H9 (cell line): Measurements from ENCODE around the gene CDH13. TPM values are rescaled to one million over a fixed set of nuclear protein-coding genes. Genes with fewer than 3 reads are reported as not detected.

Experiments
- DNase-seq: peaks from one replicate; pipeline ENCODE4 v3.0.0-alpha.2; 2017
- H2AFZ ChIP-seq: one replicate; pipeline ENCODE4 v1.6.1; 2013; ENCODE audit warnings: mild to moderate bottlenecking, low read length, control low read depth, moderate library complexity
- H2AK5ac ChIP-seq: 2 replicates; pipeline ENCODE4 v1.6.1; 2013; ENCODE audit warnings: low read length, control low read depth, mixed read lengths; ENCODE audit not compliant: insufficient read length
- H2BK120ac ChIP-seq: one replicate; pipeline ENCODE4 v1.6.1; 2013; ENCODE audit warnings: low read depth, mild to moderate bottlenecking, low read length, control low read depth, inconsistent platforms; ENCODE audit not compliant: poor library complexity, severe bottlenecking
- H2BK12ac ChIP-seq: 2 replicates; pipeline ENCODE4 v1.6.1; 2013; ENCODE audit warnings: low read length, control low read depth, mixed read lengths, low read depth; ENCODE audit not compliant: insufficient read length
- H2BK15ac ChIP-seq: 2 replicates; pipeline ENCODE4 v1.6.1; 2013; ENCODE audit warnings: low read depth, low read length, control low read depth
- H2BK20ac ChIP-seq: one replicate; pipeline ENCODE4 v1.6.1; 2013; ENCODE audit warnings: low read depth, mild to moderate bottlenecking, low read length, control low read depth, inconsistent platforms; ENCODE audit not compliant: poor library complexity, severe bottlenecking
- H2BK5ac ChIP-seq: 2 replicates; pipeline ENCODE4 v1.6.1; 2013; ENCODE audit warnings: low read length, control low read depth, mixed read lengths; ENCODE audit not compliant: insufficient read length
- H3K14ac ChIP-seq: 2 replicates; pipeline ENCODE4 v1.6.1; 2013; ENCODE audit warnings: low read length, control low read depth; ENCODE audit not compliant: insufficient read depth
- H3K18ac ChIP-seq: 2 replicates; pipeline ENCODE4 v1.6.1; 2013; ENCODE audit warnings: low read depth, mild to moderate bottlenecking, mixed read lengths, low read length, control low read depth; ENCODE audit not compliant: insufficient read length
- H3K23ac ChIP-seq: 2 replicates; pipeline ENCODE4 v1.6.1; 2013; ENCODE audit warnings: low read length, control low read depth, mixed read lengths, low read depth; ENCODE audit not compliant: insufficient read length
- H3K23me2 ChIP-seq: 2 replicates; pipeline ENCODE4 v1.6.1; 2013; ENCODE audit warnings: low read depth, mild to moderate bottlenecking, mixed read lengths, low read length, control low read depth; ENCODE audit not compliant: insufficient read length, poor library complexity, severe bottlenecking
- H3K27ac ChIP-seq: 2 replicates; pipeline ENCODE4 v1.5.1; 2013; ENCODE audit warnings: low read length, control low read depth, mixed read lengths, low read depth; ENCODE audit not compliant: insufficient read length
- H3K27me3 ChIP-seq: 2 replicates; pipeline ENCODE4 v1.6.1; 2013; ENCODE audit warnings: low read length, control low read depth, inconsistent platforms; ENCODE audit not compliant: insufficient read depth
- H3K4ac ChIP-seq: 2 replicates; pipeline ENCODE4 v1.6.1; 2013; ENCODE audit warnings: low read depth, mild to moderate bottlenecking, control low read depth, inconsistent platforms, low read length, moderate library complexity
- H3K4me1 ChIP-seq: 2 replicates; pipeline ENCODE4 v1.6.1; 2013; ENCODE audit warnings: low read length, control low read depth, inconsistent platforms; ENCODE audit not compliant: insufficient read depth
- H3K4me2 ChIP-seq: 2 replicates; pipeline ENCODE4 v1.6.1; 2013; ENCODE audit warnings: low read length, control low read depth, mixed read lengths; ENCODE audit not compliant: insufficient read length, insufficient read depth
- H3K56ac ChIP-seq: 2 replicates; pipeline ENCODE4 v1.6.1; 2013; ENCODE audit warnings: low read depth, mild to moderate bottlenecking, mixed read lengths, low read length, control low read depth; ENCODE audit not compliant: insufficient read length
- H3K79me1 ChIP-seq: 2 replicates; pipeline ENCODE4 v1.6.1; 2013; ENCODE audit warnings: low read depth, mild to moderate bottlenecking, moderate library complexity, low read length, control low read depth, inconsistent platforms; ENCODE audit not compliant: insufficient read depth, poor library complexity, severe bottlenecking
- H3K79me2 ChIP-seq: 2 replicates; pipeline ENCODE4 v1.6.1; 2013; ENCODE audit warnings: low read length, control low read depth, inconsistent platforms; ENCODE audit not compliant: insufficient read depth
- H3K9ac ChIP-seq: 2 replicates; pipeline ENCODE4 v1.6.1; 2013; ENCODE audit warnings: low read length, control low read depth, mixed read lengths; ENCODE audit not compliant: insufficient read length; ENCODE audit errors: extremely low read depth
- H3K9me3 ChIP-seq: one replicate; pipeline ENCODE4 v1.6.1; 2013; ENCODE audit warnings: low read depth, low read length, inconsistent platforms; ENCODE audit not compliant: control insufficient read depth
- H3T11ph ChIP-seq: one replicate; pipeline ENCODE4 v1.6.1; 2013; ENCODE audit warnings: mild to moderate bottlenecking, low read length, control low read depth, inconsistent platforms
- H4K20me1 ChIP-seq: one replicate; pipeline ENCODE4 v1.6.1; 2013; ENCODE audit not compliant: control insufficient read depth, insufficient read length, insufficient read depth
- H4K5ac ChIP-seq: 2 replicates; pipeline ENCODE4 v1.6.1; 2013; ENCODE audit warnings: low read depth, mild to moderate bottlenecking, mixed read lengths, low read length, control low read depth; ENCODE audit not compliant: insufficient read length
- H4K8ac ChIP-seq: replicated peaks from 2 replicates; pipeline ENCODE4 v1.6.1; 2013; ENCODE audit warnings: low read length, control low read depth, mixed read lengths, low read depth; ENCODE audit not compliant: insufficient read length
- H4K91ac ChIP-seq: 2 replicates; pipeline ENCODE4 v1.6.1; 2013; ENCODE audit warnings: low read depth, mild to moderate bottlenecking, moderate library complexity, mixed read lengths, low read length, control low read depth; ENCODE audit not compliant: insufficient read length
- H3K27ac Mint-ChIP-seq, 3 experiments: 2 replicates in 2 of 3; 3 replicates in 1 of 3; pipeline ENCODE4 v1.8.0; 2020 to 2021; ENCODE audit warnings: mixed read lengths in 3 of 3, mild to moderate bottlenecking in 1 of 3, moderate library complexity in 1 of 3
- H3K27me3 Mint-ChIP-seq: 2 replicates; pipeline ENCODE4 v1.8.0; 2021; ENCODE audit warnings: low read depth, mild to moderate bottlenecking, moderate library complexity, mixed read lengths
- H3K36me3 Mint-ChIP-seq, 3 experiments: 2 replicates in 2 of 3; 3 replicates in 1 of 3; pipeline ENCODE4 v1.8.0; 2020 to 2021; ENCODE audit warnings: low read depth in 3 of 3, mixed read lengths in 3 of 3; ENCODE audit not compliant: insufficient read depth in 1 of 3
- H3K4me1 Mint-ChIP-seq, 2 experiments: 2 replicates each; pipeline ENCODE4 v1.8.0; 2020; ENCODE audit warnings: mixed read lengths in 2 of 2
- H3K4me3 Mint-ChIP-seq, 2 experiments: 2 replicates in 1 of 2; 3 replicates in 1 of 2; pipeline ENCODE4 v1.8.0; 2020 to 2021; ENCODE audit warnings: mild to moderate bottlenecking in 2 of 2, mixed read lengths in 2 of 2, moderate library complexity in 1 of 2
- H3K9me3 Mint-ChIP-seq, 2 experiments: 2 replicates in 1 of 2; 3 replicates in 1 of 2; pipeline ENCODE4 v1.8.0; 2020; ENCODE audit warnings: mild to moderate bottlenecking in 2 of 2, mixed read lengths in 2 of 2, moderate library complexity in 1 of 2
- CTCF ChIP-seq: fragments of 200-600 bp; sonication (generic); conservative IDR thresholded peaks from 3 replicates; pipeline ENCODE4 v1.8.0; 2021; ENCODE audit warnings: antibody characterized with exemption, mild to moderate bottlenecking
- WGBS: extraction: QIAGEN DNeasy Blood & Tissue Kit; methylation state at CpG from one replicate; pipeline ENCODE4 v1.1.7; 2013; ENCODE audit warnings: missing lambda C conversion rate, low lambda C conversion rate, mixed read lengths; ENCODE audit not compliant: insufficient read length; ENCODE audit errors: extremely low coverage; 5-methylcytosine and 5-hydroxymethylcytosine counted together
- total RNA-seq: library from RNA; stranded (reverse); gene quantifications from 2 replicates; pipeline ENCODE4 v1.2.1, GENCODE V29; 2021

CDH13 gene
- total RNA-seq, 1 experiment from 2014 or later = 1.5 TPM

GRCh38 chr16:83826146-83826913 is 1199.6 kb downstream of the CDH13 start:
- Histone ChIP-seq H2BK20ac (no peak overlapping the region), H2AFZ (no peak overlapping the region), H3K14ac (no peak overlapping the region), H2BK12ac (no peak overlapping the region), H3K23ac (no peak overlapping the region), H3K9ac (no peak overlapping the region), H3K79me1 (no peaks in the 10 kb centered on the region), H3K4me2 (no peak overlapping the region), H2BK120ac (no peak overlapping the region), H3K4me1 (peaks cover 6% of the 10 kb centered on the region; the same call in 1 of the 2 replicates), H4K5ac (no peak overlapping the region), H3K23me2 (no peaks in the 10 kb centered on the region), H2BK5ac (no peak overlapping the region), H4K8ac (no peak overlapping the region), H3K79me2 (no peaks in the 10 kb centered on the region), H3K56ac (no peak overlapping the region), H2BK15ac (no peak overlapping the region), H4K20me1 (no peaks in the 10 kb centered on the region), H3K18ac (no peak overlapping the region), H3K27ac (no peak overlapping the region), H2AK5ac (no peak overlapping the region), H3K4ac (no peak overlapping the region), H3K9me3 (no peaks in the 10 kb centered on the region), H3T11ph (no peak overlapping the region), H3K27me3 (no peaks in the 10 kb centered on the region), H4K91ac (no peak overlapping the region)
- Mint-ChIP-seq H3K4me3 (no peak overlapping the region; a peak in 1 of 5 replicates), H3K27ac (peak overlapping the region in 2 of 3 experiments; percentile 40 to 76; a peak in 2 of 7 replicates), H3K27me3 (peaks cover 2% of the 10 kb centered on the region; the same call in 1 of the 2 replicates), H3K9me3 (no peaks in the 10 kb centered on the region), H3K4me1 (peaks cover 37 to 49% of the 10 kb centered on the region in 2 experiments), H3K36me3 (no peaks in the 10 kb centered on the region; a peak in 1 of 7 replicates)
- WGBS = no CpG with 5 or more reads among the region's 21 CpGs
- peak; percentile 83 for DNase-seq
- peak; percentile 97 for TF ChIP-seq CTCF
